Astrocyte (in vitro differentiated cells and primary cell): ENCODE measurements around the gene OPA3. TPM values are rescaled to one million over a fixed set of nuclear protein-coding genes. Genes with fewer than 3 reads are reported as not detected.

Source experiments
- DNase-seq: peaks from one replicate; pipeline ENCODE4 v3.0.0-alpha.2; 2010; ENCODE audit warnings: low read depth
- FAIRE-seq: peaks from 2 replicates; lab custom pipeline; 2011; peaks lifted over from hg19 to GRCh38; lab: Jason Lieb, UNC
- H2AFZ ChIP-seq: 2 replicates; pipeline ENCODE4 v1.6.0; 2012; ENCODE audit warnings: low read depth, low read length, inconsistent platforms
- H3K27ac ChIP-seq: 2 replicates; pipeline ENCODE4 v1.5.1; 2011; ENCODE audit warnings: low read depth, low read length, inconsistent platforms
- H3K27me3 ChIP-seq: 2 replicates; pipeline ENCODE4 v1.6.0; 2011; ENCODE audit warnings: low read length, inconsistent platforms; ENCODE audit not compliant: insufficient read depth
- H3K36me3 ChIP-seq: 2 replicates; pipeline ENCODE4 v1.5.1; 2011; ENCODE audit warnings: low read length, inconsistent platforms; ENCODE audit not compliant: insufficient read depth
- H3K4me1 ChIP-seq: 2 replicates; pipeline ENCODE4 v1.5.1; 2011; ENCODE audit warnings: low read length, inconsistent platforms; ENCODE audit not compliant: insufficient read depth
- H3K4me2 ChIP-seq: 2 replicates; pipeline ENCODE4 v1.6.0; 2012; ENCODE audit warnings: low read length, inconsistent platforms
- H3K4me3 ChIP-seq: 2 replicates; pipeline ENCODE4 v1.5.1; 2011; ENCODE audit warnings: low read depth, mild to moderate bottlenecking, low read length, inconsistent platforms; ENCODE audit not compliant: insufficient read depth
- H3K79me2 ChIP-seq: 2 replicates; pipeline ENCODE4 v1.6.0; 2012; ENCODE audit warnings: mild to moderate bottlenecking, low read length, inconsistent platforms; ENCODE audit not compliant: insufficient read depth
- H3K9ac ChIP-seq: 2 replicates; pipeline ENCODE4 v1.6.0; 2012; ENCODE audit warnings: mild to moderate bottlenecking, low read length, inconsistent platforms
- H3K9me3 ChIP-seq: 2 replicates; pipeline ENCODE4 v1.5.1; 2012; ENCODE audit warnings: low read depth, mild to moderate bottlenecking, low read length, inconsistent platforms; ENCODE audit not compliant: insufficient read depth
- H4K20me1 ChIP-seq: 2 replicates; pipeline ENCODE4 v1.6.0; 2012; ENCODE audit warnings: low read length, inconsistent platforms; ENCODE audit not compliant: insufficient read depth
- H3K27ac Mint-ChIP-seq: one replicate; pipeline ENCODE4 v1.8.0; 2021; ENCODE audit warnings: mild to moderate bottlenecking, mixed read lengths; ENCODE audit not compliant: unreplicated experiment
- H3K27me3 Mint-ChIP-seq: one replicate; pipeline ENCODE4 v1.8.0; 2021; ENCODE audit warnings: low read depth, mixed read lengths; ENCODE audit not compliant: unreplicated experiment
- H3K36me3 Mint-ChIP-seq: one replicate; pipeline ENCODE4 v1.8.0; 2021; ENCODE audit warnings: low read depth, mixed read lengths; ENCODE audit not compliant: unreplicated experiment
- H3K4me1 Mint-ChIP-seq: one replicate; pipeline ENCODE4 v1.8.0; 2021; ENCODE audit warnings: low read depth, mixed read lengths; ENCODE audit not compliant: unreplicated experiment
- H3K4me3 Mint-ChIP-seq: one replicate; pipeline ENCODE4 v1.8.0; 2021; ENCODE audit warnings: mild to moderate bottlenecking, moderate library complexity, mixed read lengths; ENCODE audit not compliant: unreplicated experiment
- H3K9me3 Mint-ChIP-seq: one replicate; pipeline ENCODE4 v1.8.0; 2021; ENCODE audit warnings: mild to moderate bottlenecking, mixed read lengths; ENCODE audit not compliant: unreplicated experiment
- CTCF ChIP-seq: IDR thresholded peaks from 2 replicates; pipeline ENCODE4 v1.5.1; 2011; ENCODE audit warnings: low read depth, mild to moderate bottlenecking, inconsistent platforms, low read length, moderate library complexity; ENCODE audit not compliant: insufficient read depth
- EZH2 ChIP-seq: IDR thresholded peaks from 2 replicates; pipeline ENCODE4 v1.6.1; 2012; ENCODE audit warnings: mild to moderate bottlenecking, low read length, inconsistent platforms; ENCODE audit not compliant: insufficient read depth
- total RNA-seq: library from RNA; stranded (reverse); gene quantifications from 2 replicates; pipeline ENCODE4 v1.2.1, GENCODE V29; 2021

OPA3 gene
- total RNA-seq, 1 donor from 2014 or later, result 12.8 TPM

- H3K4me3 ChIP-seq, result no peak overlapping the region
- no peak overlapping the region for H3K27ac Mint-ChIP-seq
- no peak overlapping the region for H3K4me3 Mint-ChIP-seq
- TF ChIP-seq CTCF (no peak), EZH2 (no peak)
- H3K27me3 ChIP-seq, result peaks cover 6% of the 10 kb centered on the region
- peaks cover 3% of the 10 kb centered on the region for H3K4me1 Mint-ChIP-seq
- no peak for DNase-seq
- H3K9me3 Mint-ChIP-seq, result peaks cover 2% of the 10 kb centered on the region
- H3K9ac ChIP-seq, result no peak overlapping the region
- no peaks in the 10 kb centered on the region for H3K79me2 ChIP-seq
- no peak overlapping the region for H2AFZ ChIP-seq
- H3K9me3 ChIP-seq, result no peaks in the 10 kb centered on the region
- no peaks in the 10 kb centered on the region for H3K36me3 ChIP-seq
- H3K27ac ChIP-seq, result no peak overlapping the region
- peaks cover 2% of the 10 kb centered on the region for H3K4me1 ChIP-seq
- no peak overlapping the region for H3K4me2 ChIP-seq
- H3K27me3 Mint-ChIP-seq, result peaks cover 12% of the 10 kb centered on the region
- no peak for FAIRE-seq
- H4K20me1 ChIP-seq, result no peaks in the 10 kb centered on the region
- H3K36me3 Mint-ChIP-seq, result no peaks in the 10 kb centered on the region
Measured at GRCh38 chr19:45593520-45593919, 8.9 kb upstream of the OPA3 start.

- H3K9me3 Mint-ChIP-seq, result peaks cover 2% of the 10 kb centered on the region
- no peak for FAIRE-seq
- H3K27me3 Mint-ChIP-seq, result peaks cover 7% of the 10 kb centered on the region
- Histone ChIP-seq H3K9ac (no peak overlapping the region), H3K36me3 (no peaks in the 10 kb centered on the region), H2AFZ (no peak overlapping the region), H3K79me2 (no peaks in the 10 kb centered on the region), H4K20me1 (no peaks in the 10 kb centered on the region), H3K9me3 (no peaks in the 10 kb centered on the region), H3K27ac (no peak overlapping the region), H3K4me2 (no peak overlapping the region), H3K4me3 (no peak overlapping the region), H3K27me3 (no peaks in the 10 kb centered on the region), H3K4me1 (no peaks in the 10 kb centered on the region)
- no peak overlapping the region for H3K4me3 Mint-ChIP-seq
- TF ChIP-seq EZH2 (no peak), CTCF (no peak)
- DNase-seq, result no peak
- no peaks in the 10 kb centered on the region for H3K4me1 Mint-ChIP-seq
- no peak overlapping the region for H3K27ac Mint-ChIP-seq
- H3K36me3 Mint-ChIP-seq, result no peaks in the 10 kb centered on the region
Measured at GRCh38 chr19:45592366-45592765, 7.8 kb upstream of the OPA3 start.

DNA sequence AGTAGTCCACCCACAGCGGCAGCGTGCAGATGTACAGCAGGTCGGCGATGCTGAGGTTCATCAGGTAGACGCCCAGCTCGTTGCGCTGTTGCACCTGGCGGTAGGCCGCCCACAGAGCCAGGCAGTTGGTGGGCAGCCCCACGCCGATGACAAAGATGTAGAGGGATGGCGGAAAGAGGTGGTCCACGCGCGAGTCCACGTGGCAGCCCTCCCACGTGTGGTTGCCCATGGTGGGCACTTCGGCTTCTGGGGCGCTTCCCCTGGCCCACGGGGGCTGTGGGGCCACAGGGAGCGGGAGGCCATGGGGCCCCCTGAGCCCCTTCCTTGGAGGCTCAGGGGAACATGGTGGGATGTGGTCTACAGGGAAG, 7.0 kb upstream of the OPA3 start:
- H3K36me3 Mint-ChIP-seq, result no peaks in the 10 kb centered on the region
- TF ChIP-seq CTCF (no peak), EZH2 (no peak)
- DNase-seq (no peak), FAIRE-seq (no peak)
- H3K9ac ChIP-seq, result no peak overlapping the region
- H3K27me3 Mint-ChIP-seq, result peaks cover 7% of the 10 kb centered on the region
- no peak overlapping the region for H3K4me3 ChIP-seq
- no peak overlapping the region for H3K27ac Mint-ChIP-seq
- H3K27ac ChIP-seq, result no peak overlapping the region
- no peak overlapping the region for H3K4me2 ChIP-seq
- H3K4me1 ChIP-seq, result no peaks in the 10 kb centered on the region
- no peaks in the 10 kb centered on the region for H4K20me1 ChIP-seq
- peaks cover 2% of the 10 kb centered on the region for H3K9me3 Mint-ChIP-seq
- H3K36me3 ChIP-seq, result no peaks in the 10 kb centered on the region
- no peaks in the 10 kb centered on the region for H3K9me3 ChIP-seq
- H3K4me1 Mint-ChIP-seq, result no peaks in the 10 kb centered on the region
- no peaks in the 10 kb centered on the region for H3K27me3 ChIP-seq
- H2AFZ ChIP-seq, result no peak overlapping the region
- no peak overlapping the region for H3K4me3 Mint-ChIP-seq
- H3K79me2 ChIP-seq, result no peaks in the 10 kb centered on the region
